Jurkat, Clone E6-1 (cell line): ENCODE measurements around the gene PDZRN3.
"Not testable (repeated sequence)": the region's sequence is repeated elsewhere in the genome, so short reads cannot be mapped to it uniquely, and the experiment has no call there.

ENCODE experiments used
- DNase-seq: peaks from one replicate; pipeline ENCODE4 v3.0.0-alpha.2; 2011; ENCODE audit warnings: low read depth, low spot score
- H3K4me3 ChIP-seq: 2 replicates; pipeline ENCODE4 v1.5.1; 2011; ENCODE audit warnings: mild to moderate bottlenecking, low read length, control low read depth, moderate library complexity

The PDZRN3 gene

DNA sequence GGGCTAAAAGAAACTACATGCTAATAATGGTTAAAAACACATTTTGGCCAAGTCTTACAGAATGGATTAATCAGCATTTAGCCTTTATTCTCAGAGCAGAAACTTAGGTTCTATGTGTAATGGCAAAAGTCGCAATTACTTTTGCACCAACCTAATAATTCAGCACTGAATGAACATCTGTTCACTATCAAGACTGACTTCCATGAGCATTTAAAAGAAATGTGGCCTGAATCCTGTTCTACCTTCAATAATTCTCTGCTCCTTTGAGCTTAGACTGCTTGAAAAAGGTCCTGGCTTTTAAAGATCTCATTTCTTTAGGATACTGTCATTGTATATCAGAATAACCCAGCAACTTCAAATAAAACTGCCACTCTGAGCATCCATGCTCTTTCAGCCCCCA, 145.9 kb downstream of the PDZRN3 start:
- no peak for DNase-seq
- H3K4me3 ChIP-seq: no peak overlapping the region

GRCh38 chr3:73475717-73476116, 149.0 kb downstream of the PDZRN3 start:
- no peak overlapping the region for H3K4me3 ChIP-seq
- peak; percentile 51 for DNase-seq

DNA sequence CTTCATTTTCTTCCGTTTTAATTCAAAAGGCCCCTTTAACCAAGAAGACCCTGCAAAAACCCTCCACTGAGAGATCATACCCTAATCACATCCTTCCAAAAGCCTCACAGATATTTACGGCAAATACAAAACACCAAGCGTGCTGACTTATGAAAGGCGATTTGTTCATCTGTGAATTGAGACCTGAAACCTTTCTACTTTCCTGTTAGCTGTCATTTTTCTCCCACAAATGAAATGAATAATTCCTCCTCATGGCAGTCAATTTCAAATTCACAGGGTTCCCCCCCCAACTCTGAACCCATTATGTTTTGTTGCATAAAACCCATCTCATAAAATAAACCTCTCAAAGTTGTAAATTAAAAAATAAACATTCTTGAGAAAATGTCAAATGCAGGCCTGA, 149.6 kb downstream of the PDZRN3 start:
- DNase-seq: no peak
- H3K4me3 ChIP-seq: no peak overlapping the region

DNA sequence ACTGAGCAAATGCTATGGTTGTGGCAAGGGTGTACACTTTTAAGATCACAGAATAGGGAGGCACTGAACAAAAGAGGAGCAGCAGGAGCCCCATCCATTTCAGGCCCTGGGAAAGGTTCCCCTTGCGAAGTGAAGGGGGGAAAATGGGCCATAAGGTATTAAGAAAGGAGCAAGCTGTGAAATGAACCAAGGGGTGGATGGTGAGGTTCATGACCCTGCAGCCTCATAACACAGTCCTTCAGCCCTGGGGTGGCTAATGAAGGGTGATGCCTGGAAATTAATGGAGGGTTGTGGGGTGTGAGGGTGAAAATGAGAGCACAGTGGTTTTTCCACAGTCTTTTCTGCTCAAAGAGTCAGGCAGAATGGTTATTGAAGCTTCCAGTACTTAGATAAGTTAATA, 150.1 kb downstream of the PDZRN3 start:
- no peak overlapping the region for H3K4me3 ChIP-seq
- no peak for DNase-seq

DNA sequence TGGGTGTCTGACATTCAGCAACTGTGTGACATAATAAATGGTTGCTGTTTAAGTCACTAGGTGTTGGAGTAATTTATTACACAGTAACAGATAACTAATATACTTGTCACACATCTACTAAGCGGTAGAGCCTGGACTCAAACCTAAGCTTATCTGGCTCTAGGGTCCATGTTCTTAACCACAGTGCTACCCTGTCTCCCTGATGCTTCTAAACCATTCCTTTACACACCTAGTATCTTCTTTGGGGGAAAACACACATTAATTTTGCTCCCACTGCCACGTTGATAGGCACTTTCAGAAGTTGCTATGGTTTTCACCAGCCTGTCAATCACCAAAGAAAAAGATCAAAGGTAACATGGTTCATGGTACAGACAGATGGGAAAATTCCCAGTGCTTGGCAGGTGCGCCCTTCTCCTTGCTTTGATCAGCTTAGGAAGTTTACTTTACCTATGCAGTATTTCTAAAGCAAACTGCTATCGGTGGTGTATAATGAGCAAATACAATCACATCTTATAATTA, 150.8 kb downstream of the PDZRN3 start:
- DNase-seq: no peak
- H3K4me3 ChIP-seq: no peak overlapping the region

DNA sequence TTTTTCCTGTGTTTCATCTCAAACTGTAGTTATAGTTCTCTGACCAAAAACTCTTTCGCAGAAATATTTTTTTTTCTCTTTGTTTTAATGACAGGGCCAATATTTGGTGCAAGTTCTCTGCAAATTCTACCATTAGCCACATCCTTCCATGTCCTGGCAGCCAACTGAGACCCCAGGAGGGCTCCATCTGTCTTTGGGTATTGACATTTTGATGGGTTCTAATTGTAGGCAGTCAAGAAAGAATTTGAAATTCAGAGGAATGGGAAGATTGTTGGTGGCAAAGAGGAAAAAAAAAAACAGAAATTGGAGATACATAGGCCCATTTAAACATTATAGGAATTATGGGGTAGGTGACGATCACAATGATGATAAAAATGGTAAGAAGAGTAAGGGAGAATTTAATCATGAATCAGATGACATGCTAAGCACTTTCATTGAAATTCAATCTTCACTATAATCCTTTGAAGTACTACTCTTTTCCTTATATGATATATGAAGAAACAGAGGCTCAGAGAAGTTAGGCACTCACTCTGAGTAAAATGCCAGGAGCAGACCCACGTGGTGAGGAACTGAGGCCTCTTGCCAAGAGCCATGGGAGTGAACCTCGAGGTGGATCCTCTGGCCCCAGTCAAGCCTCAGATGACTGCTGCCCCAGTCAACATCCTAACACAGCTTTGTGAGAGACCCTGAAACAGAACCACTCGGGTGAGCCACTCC, 151.4 kb downstream of the PDZRN3 start:
- DNase-seq: no peak
- H3K4me3 ChIP-seq: no peak overlapping the region

- DNase-seq: no peak
- no peak overlapping the region for H3K4me3 ChIP-seq
Measured at GRCh38 chr3:73471986-73472787, 152.6 kb downstream of the PDZRN3 start.

- no peak for DNase-seq
Measured at GRCh38 chr3:73470860-73471259, 153.9 kb downstream of the PDZRN3 start.

GRCh38 chr3:73469331-73469730, 155.4 kb downstream of the PDZRN3 start:
- H3K4me3 ChIP-seq: no peak overlapping the region
- DNase-seq: no peak

More at GRCh38 chr3:73470860-73471259, 153.9 kb downstream of the PDZRN3 start:
- no peak overlapping the region for H3K4me3 ChIP-seq

DNA sequence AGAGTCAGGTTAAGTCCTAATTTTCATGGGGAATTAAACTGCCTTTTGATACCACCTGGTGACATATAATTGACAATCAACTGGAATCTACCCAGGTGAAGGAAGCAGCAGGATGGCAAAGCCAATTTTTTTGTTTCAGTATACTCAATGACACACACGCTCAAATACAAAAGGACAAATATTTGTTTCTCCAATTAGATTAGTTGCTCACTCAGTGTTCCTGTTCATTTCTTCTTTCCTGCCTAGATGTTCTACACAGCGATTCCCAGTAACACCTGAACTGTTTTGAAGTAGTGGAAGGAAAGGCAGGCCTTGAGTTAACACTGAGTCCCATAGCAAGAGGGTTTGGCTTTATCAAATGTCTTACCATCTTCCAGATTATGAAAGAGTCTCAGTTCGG, 157.5 kb downstream of the PDZRN3 start:
- no peak overlapping the region for H3K4me3 ChIP-seq
- DNase-seq: no peak

DNA sequence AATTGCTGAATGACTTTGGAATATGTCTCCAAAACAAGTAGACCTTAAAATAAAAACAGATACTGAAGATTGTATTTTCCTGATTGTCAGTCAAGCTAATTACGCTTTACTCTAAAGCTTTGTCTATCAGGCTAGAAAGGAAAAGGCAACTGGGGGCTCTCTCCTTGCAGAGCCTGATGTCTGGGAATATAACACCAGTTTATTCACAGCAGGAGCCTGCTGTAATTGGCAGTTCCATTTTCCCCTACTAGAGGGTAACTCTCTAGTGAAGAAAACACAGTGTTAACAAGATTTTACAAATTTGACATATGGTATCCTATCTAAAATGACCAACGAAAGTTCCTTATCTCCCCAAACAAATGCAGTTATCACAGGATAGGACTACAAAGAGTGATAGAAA, 158.8 kb downstream of the PDZRN3 start:
- no peak for DNase-seq
- no peak overlapping the region for H3K4me3 ChIP-seq

- DNase-seq, H3K4me3 ChIP-seq: not testable (repeated sequence)
Measured at GRCh38 chr3:73464126-73464525, 160.6 kb downstream of the PDZRN3 start.

DNA sequence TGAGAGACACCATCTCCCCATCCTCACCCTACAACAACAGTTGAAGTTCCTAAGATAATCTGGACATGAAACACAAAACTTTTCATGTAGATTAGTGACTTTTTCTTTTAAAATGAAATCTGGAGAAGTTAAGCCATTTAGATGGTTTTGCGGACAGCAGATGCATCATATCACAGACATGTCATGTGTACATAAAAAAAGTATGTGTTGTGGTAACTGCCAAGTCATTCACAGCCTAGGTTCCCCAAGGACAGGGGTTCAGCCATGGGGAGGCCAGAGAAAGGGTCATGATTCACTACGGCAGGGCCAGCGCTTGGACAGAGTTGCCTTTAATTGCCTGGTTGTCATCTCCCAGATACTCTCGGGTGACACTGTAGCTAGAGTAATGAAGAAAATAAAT, 163.2 kb downstream of the PDZRN3 start:
- no peak for DNase-seq

GRCh38 chr3:73459711-73460110, 165.0 kb downstream of the PDZRN3 start:
- H3K4me3 ChIP-seq: no peak overlapping the region
- no peak for DNase-seq

More for the DNA sequence above, 163.2 kb downstream of the PDZRN3 start:
- H3K4me3 ChIP-seq: no peak overlapping the region

GRCh38 chr3:73453666-73454065, 171.1 kb downstream of the PDZRN3 start:
- DNase-seq: no peak
- H3K4me3 ChIP-seq: no peak overlapping the region

GRCh38 chr3:73452729-73453128, 172.0 kb downstream of the PDZRN3 start:
- no peak overlapping the region for H3K4me3 ChIP-seq
- DNase-seq: no peak

DNA sequence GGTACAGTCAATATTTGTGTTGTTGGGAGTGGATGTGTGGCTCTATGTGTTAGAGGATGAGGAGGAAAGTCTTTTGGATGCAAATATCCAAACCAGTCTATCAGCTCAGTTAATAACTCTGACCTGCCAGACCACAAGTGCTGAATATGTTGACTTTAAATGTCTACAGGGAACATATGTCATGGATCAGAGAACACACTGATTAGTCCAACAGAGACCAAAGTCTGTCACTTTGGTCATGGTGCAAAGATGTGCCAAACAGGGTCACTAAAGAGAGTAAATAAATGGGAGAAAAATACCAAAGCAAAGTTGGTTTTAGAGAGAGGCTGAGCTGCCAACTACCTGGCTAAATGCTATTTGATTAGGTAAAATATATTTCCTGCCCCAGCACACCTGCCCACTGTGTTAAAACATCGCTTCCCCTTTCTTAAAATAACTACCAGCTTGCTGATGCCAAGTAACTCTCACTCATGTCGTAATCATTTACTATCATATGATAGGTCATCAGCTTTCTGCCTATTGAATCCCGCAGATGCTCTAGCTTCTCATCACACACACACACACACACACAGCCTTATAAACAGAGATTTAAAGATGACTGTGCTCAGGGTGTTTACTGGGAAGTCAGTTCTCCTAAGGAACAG, 173.3 kb downstream of the PDZRN3 start:
- no peak for DNase-seq
- H3K4me3 ChIP-seq: no peak overlapping the region

DNA sequence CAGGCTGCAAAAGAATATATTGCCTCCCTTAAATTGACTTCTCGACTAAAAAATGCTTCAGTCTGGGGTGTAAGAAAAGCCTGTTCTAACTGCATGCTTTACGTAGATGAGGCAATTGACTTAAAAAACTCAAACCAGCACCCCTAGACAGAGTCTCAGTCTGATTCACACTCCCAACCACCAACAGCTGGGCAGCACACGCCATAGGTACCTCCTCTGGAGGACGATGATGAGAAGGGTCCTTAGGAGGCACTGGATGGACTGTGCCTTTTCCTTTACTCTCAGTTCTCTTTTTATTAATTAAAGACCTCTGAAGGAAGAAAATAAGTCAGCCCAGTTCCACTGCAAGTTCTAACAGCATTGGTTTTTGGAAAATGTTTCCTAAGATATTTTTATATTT, 175.0 kb downstream of the PDZRN3 start:
- H3K4me3 ChIP-seq: no peak overlapping the region
- no peak for DNase-seq

DNA sequence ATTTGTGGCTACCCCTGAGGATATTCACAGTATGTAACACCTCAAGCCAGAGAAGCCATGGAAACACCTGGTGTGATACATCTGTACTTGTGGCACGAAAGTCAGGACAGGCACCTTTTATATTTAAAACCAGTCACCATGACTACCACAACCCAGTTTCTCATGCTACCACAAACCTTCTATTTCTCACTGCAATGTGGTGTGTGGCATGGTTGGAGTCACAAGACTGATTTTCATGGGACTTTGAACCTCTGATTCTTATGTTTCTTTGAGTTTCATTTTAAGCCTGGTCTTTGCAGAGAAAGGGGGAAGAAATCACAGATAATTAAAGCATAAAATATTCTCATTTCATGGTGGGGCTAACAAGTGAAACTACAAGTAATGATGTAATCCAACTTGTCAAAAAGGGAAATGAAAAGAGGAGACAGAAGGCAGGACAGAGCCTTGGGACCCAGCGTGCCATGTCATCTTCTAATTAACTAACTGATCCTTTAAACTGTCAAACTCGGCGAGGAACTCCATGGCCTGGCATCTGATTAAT, 175.9 kb downstream of the PDZRN3 start:
- DNase-seq: no peak
- no peak overlapping the region for H3K4me3 ChIP-seq

GRCh38 chr3:73448041-73448440, 176.7 kb downstream of the PDZRN3 start:
- DNase-seq: no peak
- H3K4me3 ChIP-seq: no peak overlapping the region
